PFSK-1 (cell line): ENCODE results near the gene PIP4P1.

Experiments
- POLR2AphosphoS5 ChIP-seq: IDR thresholded peaks from 2 replicates; pipeline ENCODE4 v1.6.1; 2012; ENCODE audit warnings: low read depth, mild to moderate bottlenecking, control low read depth, low read length, moderate library complexity
- TAF1 ChIP-seq: IDR thresholded peaks from 2 replicates; pipeline ENCODE4 v1.6.1; 2012; ENCODE audit warnings: low read length, control low read depth, borderline replicate concordance; ENCODE audit not compliant: insufficient read depth

- TF ChIP-seq POLR2AphosphoS5 (no peak), TAF1 (no peak)
Observed at GRCh38 chr14:20435582-20436362, 25.5 kb downstream of the PIP4P1 start, which contains the start of gene KLHL33.
